HL-60 (cell line): ENCODE results near the gene SGSH.

Source experiments
- DNase-seq, 2 experiments: peaks; one replicate each; pipeline ENCODE4 v3.0.0-alpha.2; 2010 to 2020; ENCODE audit warnings: low read depth in 1 of 2, low spot score in 1 of 2
- H3K27ac ChIP-seq: fragments of 250-450 bp; sonication (Bioruptor Pico); replicated peaks from 2 replicates; pipeline ENCODE4 v1.5.1; 2020; ENCODE audit warnings: mild to moderate bottlenecking, moderate library complexity
- H3K27me3 ChIP-seq: fragments of 250-450 bp; sonication (Bioruptor Pico); 2 replicates; pipeline ENCODE4 v1.5.1; 2021; ENCODE audit warnings: mild to moderate bottlenecking, moderate library complexity; ENCODE audit not compliant: insufficient read depth, poor library complexity, severe bottlenecking
- H3K4me3 ChIP-seq: replicated peaks from 2 replicates; pipeline ENCODE4 v1.5.1; 2011; ENCODE audit warnings: mild to moderate bottlenecking, control low read depth, low read length; ENCODE audit not compliant: insufficient read depth
- GABPA ChIP-seq: IDR thresholded peaks from 2 replicates; pipeline ENCODE4 v1.6.1; 2012; ENCODE audit warnings: low read depth
- POLR2AphosphoS5 ChIP-seq: IDR thresholded peaks from 2 replicates; pipeline ENCODE4 v1.6.1; 2012; ENCODE audit warnings: low read depth
- REST ChIP-seq: IDR thresholded peaks from 2 replicates; pipeline ENCODE4 v1.6.1; 2012; ENCODE audit warnings: low read depth; ENCODE audit not compliant: insufficient replicate concordance
- SPI1 ChIP-seq: IDR thresholded peaks from 2 replicates; pipeline ENCODE4 v1.6.1; 2012; ENCODE audit warnings: low read depth, mild to moderate bottlenecking, borderline replicate concordance
- TF ChIP-seq, protein P1 (sequence below): IDR thresholded peaks from one replicate; pipeline ENCODE4 v1.5.1; 2011; ENCODE audit warnings: low read length, control low read depth, inconsistent platforms; ENCODE audit not compliant: insufficient read depth

SGSH gene

DNA sequence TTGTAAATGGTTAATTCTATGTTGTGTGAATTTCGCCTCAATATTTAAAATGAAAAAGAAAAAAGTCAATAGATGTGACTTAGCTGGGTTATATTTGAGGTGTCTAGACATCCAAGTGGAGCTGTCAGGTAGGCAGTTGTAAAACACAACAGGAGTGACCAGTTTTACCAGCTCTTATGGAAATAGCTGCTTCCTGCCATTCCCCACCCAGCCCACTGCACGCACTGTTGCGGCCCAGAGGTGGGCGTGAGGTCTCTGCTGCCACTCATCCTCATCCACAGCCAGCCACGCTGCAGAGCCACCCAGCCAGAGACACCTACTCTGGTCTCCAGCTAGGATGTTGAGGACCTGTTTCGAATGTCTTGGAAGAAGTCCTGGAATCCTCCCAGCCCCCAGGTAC is 53.7 kb downstream of the SGSH start:
- TF ChIP-seq SPI1: no peak
- TF ChIP-seq REST: no peak
- TF ChIP-seq GABPA: no peak
- TF ChIP-seq POLR2AphosphoS5: no peak
- TF ChIP-seq, protein P1, sequence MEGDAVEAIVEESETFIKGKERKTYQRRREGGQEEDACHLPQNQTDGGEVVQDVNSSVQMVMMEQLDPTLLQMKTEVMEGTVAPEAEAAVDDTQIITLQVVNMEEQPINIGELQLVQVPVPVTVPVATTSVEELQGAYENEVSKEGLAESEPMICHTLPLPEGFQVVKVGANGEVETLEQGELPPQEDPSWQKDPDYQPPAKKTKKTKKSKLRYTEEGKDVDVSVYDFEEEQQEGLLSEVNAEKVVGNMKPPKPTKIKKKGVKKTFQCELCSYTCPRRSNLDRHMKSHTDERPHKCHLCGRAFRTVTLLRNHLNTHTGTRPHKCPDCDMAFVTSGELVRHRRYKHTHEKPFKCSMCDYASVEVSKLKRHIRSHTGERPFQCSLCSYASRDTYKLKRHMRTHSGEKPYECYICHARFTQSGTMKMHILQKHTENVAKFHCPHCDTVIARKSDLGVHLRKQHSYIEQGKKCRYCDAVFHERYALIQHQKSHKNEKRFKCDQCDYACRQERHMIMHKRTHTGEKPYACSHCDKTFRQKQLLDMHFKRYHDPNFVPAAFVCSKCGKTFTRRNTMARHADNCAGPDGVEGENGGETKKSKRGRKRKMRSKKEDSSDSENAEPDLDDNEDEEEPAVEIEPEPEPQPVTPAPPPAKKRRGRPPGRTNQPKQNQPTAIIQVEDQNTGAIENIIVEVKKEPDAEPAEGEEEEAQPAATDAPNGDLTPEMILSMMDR: no peak
- H3K27ac ChIP-seq: no peak overlapping the region
- no peaks in the 10 kb centered on the region for H3K27me3 ChIP-seq
- H3K4me3 ChIP-seq: no peak overlapping the region
- no peak for DNase-seq

- no peak for TF ChIP-seq SPI1
- no peaks in the 10 kb centered on the region for H3K27me3 ChIP-seq
- DNase-seq: no peak
- no peak overlapping the region for H3K27ac ChIP-seq
- no peak overlapping the region for H3K4me3 ChIP-seq
Observed at GRCh38 chr17:80164185-80164584, 55.9 kb downstream of the SGSH start.

- Histone ChIP-seq H3K4me3 (no peak overlapping the region), H3K27ac (no peak overlapping the region), H3K27me3 (no peaks in the 10 kb centered on the region)
- DNase-seq: peak in 1 of 2 experiments; percentile 14
- no peak for TF ChIP-seq POLR2AphosphoS5
Observed at GRCh38 chr17:80163336-80163735, 56.8 kb downstream of the SGSH start.

GRCh38 chr17:80160536-80160935 is 59.6 kb downstream of the SGSH start:
- no peak for DNase-seq
- TF ChIP-seq GABPA (no peak), POLR2AphosphoS5 (no peak), SPI1 (no peak), REST (no peak)
- TF ChIP-seq, protein P1: no peak
- H3K27ac ChIP-seq: no peak overlapping the region
- H3K27me3 ChIP-seq: no peaks in the 10 kb centered on the region
- H3K4me3 ChIP-seq: no peak overlapping the region
